Measurements from ENCODE around the gene MYO9B. TPM values are rescaled to one million over a fixed set of nuclear protein-coding genes. Genes with fewer than 3 reads are reported as not detected.

The MYO9B gene
- total and polyA plus RNA-seq, 2 of the 13 experiments (the other 11 are each of a cell fraction or from before 2014, with no cell fraction given): 18.0 to 18.3 TPM

DNA sequence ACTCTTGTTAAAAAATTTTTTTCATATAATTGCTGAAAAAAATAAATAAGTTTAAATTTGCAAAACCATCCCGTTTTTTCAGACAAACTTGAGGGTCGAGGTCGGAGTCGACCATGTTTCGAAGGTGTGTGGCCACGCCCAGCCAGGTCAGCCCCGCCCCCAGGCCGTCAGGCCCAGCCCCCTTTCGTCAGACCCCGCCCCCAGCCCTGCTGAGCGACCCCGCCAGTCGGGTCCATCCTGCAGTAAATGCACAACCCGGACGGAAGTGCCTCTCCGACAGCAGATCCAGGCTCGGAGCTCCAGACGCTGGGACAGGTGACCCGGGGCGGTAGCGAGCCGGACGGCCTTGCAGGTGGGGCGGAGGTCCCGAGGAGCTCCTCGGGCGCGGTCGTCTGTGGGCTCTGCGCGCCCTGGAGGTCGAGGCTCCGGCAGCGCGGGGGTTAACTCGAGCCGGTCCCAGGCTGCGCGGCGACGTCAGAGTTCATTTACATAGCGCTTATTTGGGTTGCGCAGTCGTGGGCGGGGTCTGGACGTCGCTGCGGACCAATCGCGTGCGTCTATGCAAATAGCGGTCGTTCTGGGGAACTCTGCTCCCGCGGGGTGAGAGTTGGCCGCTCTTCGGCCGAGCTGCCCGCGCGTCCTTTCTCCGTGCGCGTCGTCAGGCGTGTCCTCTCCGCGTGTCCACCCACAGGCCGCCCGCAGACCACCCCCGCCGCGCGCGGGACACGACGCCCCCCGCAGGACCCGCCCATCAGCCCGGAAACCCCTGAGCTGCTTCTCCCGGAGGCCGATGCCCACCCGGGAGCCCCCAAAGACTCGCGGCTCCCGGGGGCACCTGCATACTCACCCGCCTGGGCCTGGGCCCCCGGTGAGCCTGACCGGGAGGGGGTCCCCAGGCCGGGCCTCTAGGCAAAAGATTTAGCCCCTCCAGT is 150.7 kb downstream of the MYO9B start, which contains the start of gene OCEL1 (continued):
- TF ChIP-seq ZMAT3 (CRISPR knock-in tag; conservative IDR thresholded peaks at IDR 0.05) (peak; percentile 64; the same call in 1 of the 2 replicates), MEF2D (CRISPR knock-in tag; IDR thresholded peaks at IDR 0.05) (peak; percentile 62; the same call in 1 of the 2 replicates), PCBP2 (optimal IDR thresholded peaks at IDR 0.05; ENCODE audit: low read depth, low read length, poor library complexity, severe bottlenecking) (no peak), PHF21A (CRISPR knock-in tag; IDR thresholded peaks at IDR 0.05) (peak; percentile 81), SP140L (CRISPR knock-in tag; IDR thresholded peaks at IDR 0.05; ENCODE audit: borderline replicate concordance) (0 out of 2 replicates have a peak, but pooled peaks have one; percentile 27), ZFP36L1 (CRISPR knock-in tag; IDR thresholded peaks at IDR 0.05) (no peak), ZNF674 (CRISPR knock-in tag; IDR thresholded peaks at IDR 0.05; ENCODE audit: low read depth) (no peak), CREB1 (IDR thresholded peaks at IDR 0.05) (peak; percentile 86), CREB1 (CRISPR knock-in tag; IDR thresholded peaks at IDR 0.05) (peak; percentile 86), KDM3A (CRISPR knock-in tag; IDR thresholded peaks at IDR 0.05; ENCODE audit: low read depth) (peak; percentile 58; the same call in 1 of the 2 replicates), RFX5 (IDR thresholded peaks at IDR 0.05; ENCODE audit: low read depth, low read length) (0 out of 2 replicates have a peak, but pooled peaks have one; percentile 25)

DNA sequence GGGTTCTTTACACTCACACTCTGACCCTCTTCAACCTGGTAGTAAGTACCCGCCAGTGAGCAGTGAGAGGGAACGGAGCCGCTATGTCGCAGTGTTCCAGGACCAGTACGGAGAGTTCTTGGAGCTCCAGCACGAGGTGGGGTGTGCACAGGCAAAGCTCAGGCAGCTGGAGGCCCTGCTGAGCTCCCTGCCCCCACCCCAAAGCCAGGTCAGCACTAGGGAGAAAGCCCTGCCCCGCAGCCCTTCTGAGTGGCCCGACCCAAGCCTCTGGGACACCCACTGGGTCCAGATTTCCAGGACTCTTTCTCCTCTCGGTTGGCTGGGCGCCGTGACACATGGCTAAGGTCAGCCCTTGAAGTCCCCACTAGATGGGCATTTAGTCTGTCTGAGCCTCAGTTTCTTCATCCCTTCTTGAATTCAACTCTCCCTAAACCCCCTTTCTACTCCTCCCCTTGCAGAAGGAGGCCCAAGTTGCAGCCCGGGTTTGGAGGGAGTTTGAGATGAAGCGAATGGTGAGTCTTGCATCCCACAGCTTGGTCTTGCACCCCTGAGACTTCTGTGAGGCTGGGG is 152.3 kb downstream of the MYO9B start:
- in situ Hi-C loops (cut with HindIII; ENCODE audit: extremely low pct_ligation_motif_present, low pct_unique_long_range_greater_than_20kb) (no loop called here), intact Hi-C loops (cut with micrococcal nuclease; ENCODE audit: unreplicated experiment) (loop anchor here (2.0 to 5.0 kb wide), 2 partner anchors 19 to 39 kb away; partner anchors contain the start of gene BABAM1)
- POLR2A ChIA-PET: interaction anchor here (1.3 to 8.5 kb wide), 5 partner anchors 13 to 152 kb away, joined by 3 to 178 read pairs (median 24); partner anchors contain the start of genes BABAM1, MYO9B and USE1
- Histone ChIP-seq H3K27ac (ENCODE audit: extremely low read length, insufficient read depth, low read length) (peak overlapping the region; percentile 34), H3K9ac (ENCODE audit: insufficient read depth, low read depth, low read length) (peak overlapping the region; percentile 21; the same call in 1 of the 2 replicates), H3K79me2 (ENCODE audit: insufficient read depth, low read length) (peaks cover 13% of the 10 kb centered on the region), H3K9me3 (ENCODE audit: low read length) (no peaks in the 10 kb centered on the region), H3K27me3 (ENCODE audit: control insufficient read depth in 1 of 2, insufficient read depth in 2 of 2, low read length in 2 of 2) (no peaks in the 10 kb centered on the region; a peak in 1 of 5 replicates), H2AFZ (ENCODE audit: low read length) (no peak overlapping the region), H3K4me1 (ENCODE audit: insufficient read depth, low read length) (peaks cover 23% of the 10 kb centered on the region), H3K36me3 (replicated peaks in 1 of 2; ENCODE audit: control insufficient read depth in 1 of 2, insufficient read depth in 2 of 2, low read length in 2 of 2) (peaks cover 7 to 17% of the 10 kb centered on the region in 2 experiments; a peak in 4 of 5 replicates), H3K4me2 (ENCODE audit: low read depth, low read length) (peak overlapping the region; percentile 77), H3K4me3 (replicated peaks in 1 of 3; ENCODE audit: insufficient read depth in 1 of 3, low read depth in 2 of 3, low read length in 3 of 3) (peak overlapping the region in 1 of 3 experiments; percentile 79; a peak in 3 of 6 replicates), H4K20me1 (ENCODE audit: insufficient read depth, low read length) (no peaks in the 10 kb centered on the region)
- no peak for FAIRE-seq
- CTCF ChIA-PET (ENCODE audit: low intra/inter-chr PET ratio, low total read pairs): no interaction called here
- ATAC-seq: no peak
- WGBS (ENCODE audit: low lambda C conversion rate): 86% methylated on average over 11 of the region's 13 CpGs
- TSS peak; percentile 65 for BruUV-seq (replicated peaks)
- DNase-seq (ENCODE audit: low spot score): no peak
- TF ChIP-seq ETV6 (CRISPR knock-in tag; conservative IDR thresholded peaks at IDR 0.05) (no peak), CC2D1A (CRISPR knock-in tag; IDR thresholded peaks at IDR 0.05) (no peak), ZNF790 (CRISPR knock-in tag; IDR thresholded peaks at IDR 0.05; ENCODE audit: borderline replicate concordance) (no peak), RBM22 (optimal IDR thresholded peaks at IDR 0.05; ENCODE audit: low read length) (peak; percentile 42), ZNF777 (CRISPR knock-in tag; IDR thresholded peaks at IDR 0.05) (no peak), ZBTB38 (CRISPR knock-in tag; IDR thresholded peaks at IDR 0.05) (peak; percentile 82), POLR2A (IDR thresholded peaks at IDR 0.05; ENCODE audit: insufficient read depth in 1 of 2, low read depth in 2 of 2, low read length in 2 of 2) (peak in 1 of 2 experiments; percentile 35; a peak in 1 of 4 replicates), ZFP1 (CRISPR knock-in tag; IDR thresholded peaks at IDR 0.05) (no peak)
- TF ChIP-seq, protein P1, sequence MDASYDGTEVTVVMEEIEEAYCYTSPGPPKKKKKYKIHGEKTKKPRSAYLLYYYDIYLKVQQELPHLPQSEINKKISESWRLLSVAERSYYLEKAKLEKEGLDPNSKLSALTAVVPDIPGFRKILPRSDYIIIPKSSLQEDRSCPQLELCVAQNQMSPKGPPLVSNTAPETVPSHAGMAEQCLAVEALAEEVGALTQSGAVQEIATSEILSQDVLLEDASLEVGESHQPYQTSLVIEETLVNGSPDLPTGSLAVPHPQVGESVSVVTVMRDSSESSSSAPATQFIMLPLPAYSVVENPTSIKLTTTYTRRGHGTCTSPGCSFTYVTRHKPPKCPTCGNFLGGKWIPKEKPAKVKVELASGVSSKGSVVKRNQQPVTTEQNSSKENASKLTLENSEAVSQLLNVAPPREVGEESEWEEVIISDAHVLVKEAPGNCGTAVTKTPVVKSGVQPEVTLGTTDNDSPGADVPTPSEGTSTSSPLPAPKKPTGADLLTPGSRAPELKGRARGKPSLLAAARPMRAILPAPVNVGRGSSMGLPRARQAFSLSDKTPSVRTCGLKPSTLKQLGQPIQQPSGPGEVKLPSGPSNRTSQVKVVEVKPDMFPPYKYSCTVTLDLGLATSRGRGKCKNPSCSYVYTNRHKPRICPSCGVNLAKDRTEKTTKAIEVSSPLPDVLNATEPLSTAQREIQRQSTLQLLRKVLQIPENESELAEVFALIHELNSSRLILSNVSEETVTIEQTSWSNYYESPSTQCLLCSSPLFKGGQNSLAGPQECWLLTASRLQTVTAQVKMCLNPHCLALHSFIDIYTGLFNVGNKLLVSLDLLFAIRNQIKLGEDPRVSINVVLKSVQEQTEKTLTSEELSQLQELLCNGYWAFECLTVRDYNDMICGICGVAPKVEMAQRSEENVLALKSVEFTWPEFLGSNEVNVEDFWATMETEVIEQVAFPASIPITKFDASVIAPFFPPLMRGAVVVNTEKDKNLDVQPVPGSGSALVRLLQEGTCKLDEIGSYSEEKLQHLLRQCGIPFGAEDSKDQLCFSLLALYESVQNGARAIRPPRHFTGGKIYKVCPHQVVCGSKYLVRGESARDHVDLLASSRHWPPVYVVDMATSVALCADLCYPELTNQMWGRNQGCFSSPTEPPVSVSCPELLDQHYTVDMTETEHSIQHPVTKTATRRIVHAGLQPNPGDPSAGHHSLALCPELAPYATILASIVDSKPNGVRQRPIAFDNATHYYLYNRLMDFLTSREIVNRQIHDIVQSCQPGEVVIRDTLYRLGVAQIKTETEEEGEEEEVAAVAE (CRISPR knock-in tag; IDR thresholded peaks at IDR 0.05; ENCODE audit: borderline replicate concordance): no peak
